Panc1 (cell line): Measurements from ENCODE around the gene SLC37A1.

Experiments
- TF ChIP-seq, protein P1 (sequence below), 2 experiments: IDR thresholded peaks; 2 replicates each; pipeline ENCODE4 v1.6.1; 2011 to 2012; ENCODE audit warnings: low read depth in 2 of 2, control low read depth in 1 of 2, low read length in 1 of 2, mild to moderate bottlenecking in 1 of 2, moderate library complexity in 1 of 2; ENCODE audit not compliant: insufficient read depth in 1 of 2
- TF ChIP-seq, protein P2 (sequence below): fragments of 450-650 bp; IDR thresholded peaks from 2 replicates; pipeline ENCODE4 v1.5.1; 2017; ENCODE audit warnings: mild to moderate bottlenecking

DNA sequence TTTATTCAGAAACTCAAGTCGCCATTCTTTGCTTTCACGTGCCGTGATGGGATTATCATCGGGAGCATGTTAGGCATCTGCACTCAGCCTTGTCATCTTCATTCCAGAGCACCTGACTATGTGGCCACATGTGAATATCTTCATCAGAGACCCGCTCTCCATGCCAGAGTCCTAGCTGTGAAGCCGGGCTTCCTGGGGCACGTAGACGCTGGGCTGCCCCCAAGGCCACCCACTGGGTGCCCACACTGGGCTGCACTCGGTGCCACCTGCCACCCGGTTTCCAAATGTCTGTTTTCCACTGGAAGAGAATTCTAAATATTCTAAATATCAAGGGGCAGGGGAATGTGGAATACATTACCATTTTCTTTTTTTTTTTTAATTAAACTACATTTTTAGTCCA, 43.8 kb downstream of the SLC37A1 start:
- TF ChIP-seq, protein P1, sequence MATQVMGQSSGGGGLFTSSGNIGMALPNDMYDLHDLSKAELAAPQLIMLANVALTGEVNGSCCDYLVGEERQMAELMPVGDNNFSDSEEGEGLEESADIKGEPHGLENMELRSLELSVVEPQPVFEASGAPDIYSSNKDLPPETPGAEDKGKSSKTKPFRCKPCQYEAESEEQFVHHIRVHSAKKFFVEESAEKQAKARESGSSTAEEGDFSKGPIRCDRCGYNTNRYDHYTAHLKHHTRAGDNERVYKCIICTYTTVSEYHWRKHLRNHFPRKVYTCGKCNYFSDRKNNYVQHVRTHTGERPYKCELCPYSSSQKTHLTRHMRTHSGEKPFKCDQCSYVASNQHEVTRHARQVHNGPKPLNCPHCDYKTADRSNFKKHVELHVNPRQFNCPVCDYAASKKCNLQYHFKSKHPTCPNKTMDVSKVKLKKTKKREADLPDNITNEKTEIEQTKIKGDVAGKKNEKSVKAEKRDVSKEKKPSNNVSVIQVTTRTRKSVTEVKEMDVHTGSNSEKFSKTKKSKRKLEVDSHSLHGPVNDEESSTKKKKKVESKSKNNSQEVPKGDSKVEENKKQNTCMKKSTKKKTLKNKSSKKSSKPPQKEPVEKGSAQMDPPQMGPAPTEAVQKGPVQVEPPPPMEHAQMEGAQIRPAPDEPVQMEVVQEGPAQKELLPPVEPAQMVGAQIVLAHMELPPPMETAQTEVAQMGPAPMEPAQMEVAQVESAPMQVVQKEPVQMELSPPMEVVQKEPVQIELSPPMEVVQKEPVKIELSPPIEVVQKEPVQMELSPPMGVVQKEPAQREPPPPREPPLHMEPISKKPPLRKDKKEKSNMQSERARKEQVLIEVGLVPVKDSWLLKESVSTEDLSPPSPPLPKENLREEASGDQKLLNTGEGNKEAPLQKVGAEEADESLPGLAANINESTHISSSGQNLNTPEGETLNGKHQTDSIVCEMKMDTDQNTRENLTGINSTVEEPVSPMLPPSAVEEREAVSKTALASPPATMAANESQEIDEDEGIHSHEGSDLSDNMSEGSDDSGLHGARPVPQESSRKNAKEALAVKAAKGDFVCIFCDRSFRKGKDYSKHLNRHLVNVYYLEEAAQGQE (IDR thresholded peaks at IDR 0.05; ENCODE audit: insufficient read depth in 1 of 2, low read depth in 2 of 2, low read length in 1 of 2): no peak
- TF ChIP-seq, protein P2, sequence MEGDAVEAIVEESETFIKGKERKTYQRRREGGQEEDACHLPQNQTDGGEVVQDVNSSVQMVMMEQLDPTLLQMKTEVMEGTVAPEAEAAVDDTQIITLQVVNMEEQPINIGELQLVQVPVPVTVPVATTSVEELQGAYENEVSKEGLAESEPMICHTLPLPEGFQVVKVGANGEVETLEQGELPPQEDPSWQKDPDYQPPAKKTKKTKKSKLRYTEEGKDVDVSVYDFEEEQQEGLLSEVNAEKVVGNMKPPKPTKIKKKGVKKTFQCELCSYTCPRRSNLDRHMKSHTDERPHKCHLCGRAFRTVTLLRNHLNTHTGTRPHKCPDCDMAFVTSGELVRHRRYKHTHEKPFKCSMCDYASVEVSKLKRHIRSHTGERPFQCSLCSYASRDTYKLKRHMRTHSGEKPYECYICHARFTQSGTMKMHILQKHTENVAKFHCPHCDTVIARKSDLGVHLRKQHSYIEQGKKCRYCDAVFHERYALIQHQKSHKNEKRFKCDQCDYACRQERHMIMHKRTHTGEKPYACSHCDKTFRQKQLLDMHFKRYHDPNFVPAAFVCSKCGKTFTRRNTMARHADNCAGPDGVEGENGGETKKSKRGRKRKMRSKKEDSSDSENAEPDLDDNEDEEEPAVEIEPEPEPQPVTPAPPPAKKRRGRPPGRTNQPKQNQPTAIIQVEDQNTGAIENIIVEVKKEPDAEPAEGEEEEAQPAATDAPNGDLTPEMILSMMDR: no peak
